HG03342 (cell line): ENCODE measurements around the gene MRTFA.
A peak's percentile ranks its signal among the peaks of the same experiment; 100 is the strongest.
"Not testable (repeated sequence)": the region's sequence is repeated elsewhere in the genome, so short reads cannot be mapped to it uniquely, and the experiment has no call there.

Experiments used
- ATAC-seq: cut with Tn5 transposase; IDR thresholded peaks from one replicate; pipeline ENCODE4 v1.9.1; 2021; ENCODE audit warnings: mild to moderate bottlenecking, moderate library complexity; ENCODE audit not compliant: unreplicated experiment

The MRTFA gene

DNA sequence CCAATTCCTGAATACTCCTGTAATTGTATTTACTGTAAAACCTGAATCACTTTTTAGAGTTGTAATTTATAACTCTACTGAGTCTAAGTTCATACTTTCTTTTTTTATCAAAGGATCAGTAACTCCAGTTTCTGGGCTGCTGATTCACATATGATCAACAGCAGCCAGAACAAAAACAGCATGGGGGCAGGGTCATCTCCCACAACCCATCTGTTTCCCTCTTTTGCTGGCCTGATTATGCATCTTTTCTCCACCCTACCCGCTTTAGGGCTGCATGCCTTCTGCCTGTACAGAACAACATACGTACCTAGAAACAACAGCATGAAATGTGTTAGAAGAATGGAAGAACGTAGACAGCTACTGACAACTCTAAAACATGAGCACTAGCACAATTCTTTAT is 76.0 kb downstream of the MRTFA start:
- no peak for ATAC-seq

DNA sequence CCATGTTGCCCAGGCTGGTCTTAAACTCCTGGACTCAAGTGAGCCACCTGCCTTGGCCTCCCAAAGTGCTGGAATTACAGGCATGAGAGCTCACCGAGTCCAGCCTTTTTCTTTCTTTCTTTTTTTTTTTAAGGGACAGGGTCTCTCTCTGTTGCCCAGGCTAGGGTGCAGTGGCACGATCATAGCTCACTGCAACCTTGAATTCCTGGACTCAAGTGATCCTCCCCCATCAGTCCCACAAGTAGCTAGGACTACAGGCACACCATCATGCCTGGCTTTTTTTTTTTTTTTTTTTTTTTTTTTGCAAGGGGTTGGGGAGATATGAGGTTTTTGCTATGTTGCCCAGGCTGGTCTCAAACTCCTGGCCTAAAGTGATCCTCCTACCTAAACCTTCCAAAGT is 78.5 kb downstream of the MRTFA start:
- ATAC-seq = no peak

DNA sequence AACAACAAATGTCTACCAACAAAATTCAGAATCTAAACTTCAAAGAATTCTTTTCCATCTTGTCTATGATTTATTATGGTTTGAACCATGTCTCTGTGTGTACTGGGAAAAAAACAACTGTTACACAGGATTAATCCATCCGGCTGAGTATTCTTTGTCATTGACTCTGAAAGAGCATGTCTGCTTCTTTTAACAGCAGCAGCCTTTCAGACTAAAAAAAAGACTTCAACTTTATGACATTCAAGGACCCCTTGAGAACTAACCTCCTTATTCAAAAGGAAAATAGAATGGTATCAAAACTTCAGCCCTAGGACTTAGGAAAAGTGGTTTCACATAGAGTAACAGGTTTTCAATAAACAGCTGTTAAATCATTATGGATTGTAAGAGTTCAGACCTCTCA is 79.9 kb downstream of the MRTFA start:
- ATAC-seq = no peak

DNA sequence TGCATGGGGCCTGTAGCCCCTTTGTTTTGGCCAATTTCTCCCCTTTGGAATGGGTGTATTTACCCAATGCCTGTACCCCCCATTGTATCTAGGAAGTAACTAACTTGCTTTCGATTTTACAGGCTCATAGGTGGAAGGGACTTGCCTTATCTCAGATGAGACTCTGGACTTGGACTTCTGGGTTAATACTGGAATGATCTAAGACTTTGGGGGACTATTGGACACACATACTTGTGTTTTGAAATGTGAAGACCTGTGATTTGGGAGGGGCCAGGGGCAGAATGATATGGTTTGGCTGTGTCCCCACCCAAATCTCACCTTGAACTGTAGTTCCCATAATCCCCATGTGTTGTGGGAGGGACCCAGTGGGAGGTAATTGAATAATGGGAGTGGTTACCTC is 82.5 kb downstream of the MRTFA start:
- not testable (repeated sequence) for ATAC-seq

DNA sequence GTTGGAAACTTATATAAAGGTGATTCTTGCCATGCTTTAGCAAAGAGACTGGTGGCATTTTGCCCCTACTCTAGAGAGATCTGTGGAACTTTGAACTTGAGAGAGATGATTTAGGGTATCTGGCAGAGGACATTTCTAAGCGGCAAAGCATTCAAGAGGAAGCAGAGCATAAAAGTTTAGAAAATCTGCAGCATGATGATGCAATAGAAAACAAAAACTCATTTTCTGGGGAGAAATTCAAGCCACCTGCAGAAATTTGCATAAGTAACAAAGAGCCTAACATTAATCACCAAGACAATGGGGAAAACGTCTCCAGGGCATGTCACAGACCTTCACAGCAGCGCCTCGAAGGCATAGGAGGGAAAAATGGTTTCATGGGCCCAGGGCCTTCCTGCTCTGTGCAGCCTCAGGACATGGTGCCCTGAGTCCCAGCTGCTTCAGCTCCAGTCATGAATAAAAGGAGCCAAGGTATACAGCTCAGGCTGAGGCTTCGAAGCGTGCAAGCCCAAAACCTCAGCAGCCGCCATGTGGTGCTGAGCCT is 83.4 kb downstream of the MRTFA start:
- ATAC-seq = no peak

DNA sequence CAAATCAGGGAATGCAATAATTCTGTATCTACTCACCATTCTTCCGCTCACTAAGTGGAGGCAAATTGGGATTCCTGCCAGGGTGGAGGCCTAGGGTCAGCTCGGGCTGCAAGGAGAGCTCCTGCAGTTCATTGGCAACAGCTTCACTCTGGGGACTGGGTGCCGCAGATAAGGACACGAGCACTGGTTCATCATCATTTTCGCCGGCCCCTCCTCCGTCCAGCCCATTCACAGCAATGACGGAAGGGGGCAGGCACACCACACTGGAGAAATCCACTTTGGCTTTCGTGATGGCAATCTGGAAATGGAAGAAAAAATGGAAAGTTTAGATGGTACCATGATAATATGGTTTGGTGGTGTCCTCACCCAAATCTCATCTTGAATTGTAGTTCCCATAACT is 84.4 kb downstream of the MRTFA start:
- ATAC-seq = no peak

DNA sequence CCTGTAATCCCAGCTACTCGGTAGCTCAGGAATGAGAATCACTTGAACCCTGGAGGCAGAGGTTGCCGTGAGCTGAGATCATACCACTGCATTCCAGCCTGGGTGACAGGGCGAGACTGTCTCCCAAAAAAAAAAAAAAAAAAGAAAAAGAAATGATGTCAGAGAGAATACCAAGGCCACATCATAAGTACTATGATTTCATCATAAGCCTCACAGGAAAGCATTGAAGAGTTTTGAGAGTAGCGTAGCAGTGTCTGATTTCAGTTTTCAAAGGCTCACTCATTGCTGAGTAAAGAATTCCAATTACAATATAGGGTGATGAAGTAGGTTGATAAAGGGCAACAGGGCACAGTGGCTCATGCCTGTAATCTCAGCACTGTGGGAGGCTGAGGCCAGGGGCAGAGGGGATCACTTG is 88.8 kb downstream of the MRTFA start:
- ATAC-seq = no peak

DNA sequence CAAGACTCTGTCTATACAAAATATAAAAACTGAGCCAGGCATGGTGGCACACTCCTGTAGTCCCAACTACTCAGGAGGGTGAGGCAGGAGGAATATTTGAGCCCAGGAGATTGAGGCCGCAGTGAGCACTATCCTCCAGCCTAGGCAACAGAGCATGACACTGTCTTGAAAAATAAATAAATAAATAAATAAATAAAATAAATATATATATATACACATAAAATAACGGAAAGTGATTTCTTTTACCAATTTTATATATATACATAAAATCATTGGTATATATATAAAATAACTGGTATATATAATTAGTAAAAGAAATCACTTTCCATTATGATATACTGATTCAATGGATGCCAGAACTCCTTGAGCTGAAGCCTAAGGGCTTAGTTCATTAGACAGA is 91.8 kb downstream of the MRTFA start:
- ATAC-seq = no peak

DNA sequence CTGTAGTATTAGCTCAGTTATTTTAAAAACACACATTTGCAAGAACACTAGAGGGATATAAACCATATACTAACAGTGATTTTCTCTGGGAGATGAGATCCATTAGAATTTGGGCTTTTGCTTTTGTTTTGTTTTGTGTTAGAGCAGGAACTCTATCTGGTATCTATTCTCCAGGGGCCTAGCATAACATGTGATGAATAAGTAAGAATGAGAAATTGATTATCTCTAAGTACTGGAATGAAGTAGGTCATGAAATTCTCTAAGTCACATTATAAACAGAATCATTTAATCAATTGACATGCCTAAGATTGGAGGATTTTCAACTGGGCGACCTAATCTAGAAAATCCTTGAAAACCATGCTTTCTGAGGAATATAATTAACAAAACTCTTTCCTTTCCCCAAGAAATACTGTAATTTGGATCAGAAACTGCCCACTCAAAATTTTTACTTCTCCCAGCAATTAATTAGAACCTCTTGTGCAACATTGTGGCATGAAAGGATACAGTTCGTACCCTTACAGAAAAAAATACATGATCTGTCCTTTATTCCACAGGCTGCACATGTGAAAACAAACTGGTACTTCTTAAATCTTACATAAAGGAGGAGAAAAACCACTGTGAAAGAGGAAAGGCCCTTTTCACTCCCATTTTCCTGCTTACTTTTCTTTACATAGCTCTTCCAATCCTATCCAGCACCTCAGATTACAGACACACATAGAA is 93.5 kb downstream of the MRTFA start:
- ATAC-seq = no peak

DNA sequence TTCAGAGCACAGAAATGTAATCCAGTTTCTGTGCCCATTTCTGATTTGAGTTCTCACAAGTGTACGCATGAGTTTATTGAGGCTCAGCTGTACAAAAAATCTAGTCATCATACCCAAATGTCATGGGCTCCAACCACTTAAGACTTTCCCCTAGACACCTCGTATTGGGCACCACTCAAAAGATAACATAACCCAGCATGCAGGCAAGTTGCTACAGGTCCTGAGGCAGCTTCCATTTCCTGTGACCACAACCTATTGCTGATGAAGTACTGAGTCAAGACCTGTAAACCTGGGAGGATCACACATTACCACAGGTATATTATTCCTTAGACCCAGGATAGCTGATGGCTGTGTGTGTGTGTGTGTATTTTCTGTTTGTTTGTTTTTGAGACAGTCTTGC is 95.2 kb downstream of the MRTFA start:
- ATAC-seq = no peak

DNA sequence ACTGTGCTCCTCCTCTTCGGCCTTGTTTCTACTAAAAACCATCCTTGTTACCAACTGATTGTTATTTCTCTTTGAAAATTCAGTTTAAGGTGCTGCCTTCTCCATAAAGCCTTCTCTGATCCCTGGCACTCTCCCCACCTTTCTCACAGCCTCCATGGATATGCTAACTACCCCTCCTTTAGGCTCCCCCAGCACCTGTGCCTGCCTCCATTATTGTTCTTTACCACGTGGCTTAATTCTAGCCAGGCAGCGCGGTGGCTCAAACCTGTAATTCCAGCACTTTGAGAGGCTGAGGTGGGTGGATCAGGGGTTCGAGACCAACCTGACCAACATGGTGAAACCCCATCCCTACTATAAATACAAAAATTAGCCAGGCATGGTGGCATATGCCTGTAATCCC is 96.3 kb downstream of the MRTFA start:
- no peak for ATAC-seq

DNA sequence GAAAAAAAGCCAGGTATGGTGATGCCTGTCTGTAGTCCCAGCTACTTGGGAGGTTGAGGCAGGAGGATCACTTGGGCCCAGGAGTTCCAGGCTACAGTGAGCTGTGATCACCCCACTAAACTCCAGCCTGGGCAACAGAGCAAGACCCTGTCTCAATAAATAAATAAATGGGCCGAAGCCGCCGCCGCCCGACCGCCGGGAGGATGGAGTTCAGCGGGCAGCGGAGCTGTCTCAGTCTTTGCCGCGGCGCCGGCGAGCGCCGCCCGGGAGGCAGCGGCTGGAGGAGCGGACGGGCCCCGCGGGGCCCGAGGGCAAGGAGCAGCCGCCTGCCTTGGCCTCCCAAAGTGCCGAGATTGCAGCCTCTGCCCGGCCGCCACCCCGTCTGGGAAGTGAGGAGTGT is 100.4 kb downstream of the MRTFA start:
- not testable (repeated sequence) for ATAC-seq

DNA sequence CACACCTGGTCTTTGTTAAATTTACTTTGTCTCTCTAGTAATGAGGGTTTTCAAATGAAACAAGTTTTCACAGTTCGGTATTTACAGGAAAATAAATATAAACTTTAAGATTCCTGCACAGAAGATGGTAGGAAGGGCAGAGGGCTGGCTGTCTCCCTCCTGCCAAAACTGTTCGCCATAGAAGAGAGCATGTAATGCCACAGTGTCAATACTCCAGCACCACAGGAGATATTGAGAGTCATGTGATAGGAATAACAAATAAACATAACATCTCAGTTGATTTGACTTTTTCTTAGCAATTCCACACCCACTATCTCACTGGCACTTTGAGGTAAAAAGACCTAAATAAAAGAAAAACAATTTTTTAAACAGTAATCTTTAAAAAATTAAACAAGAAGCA is 100.9 kb downstream of the MRTFA start:
- no peak for ATAC-seq

DNA sequence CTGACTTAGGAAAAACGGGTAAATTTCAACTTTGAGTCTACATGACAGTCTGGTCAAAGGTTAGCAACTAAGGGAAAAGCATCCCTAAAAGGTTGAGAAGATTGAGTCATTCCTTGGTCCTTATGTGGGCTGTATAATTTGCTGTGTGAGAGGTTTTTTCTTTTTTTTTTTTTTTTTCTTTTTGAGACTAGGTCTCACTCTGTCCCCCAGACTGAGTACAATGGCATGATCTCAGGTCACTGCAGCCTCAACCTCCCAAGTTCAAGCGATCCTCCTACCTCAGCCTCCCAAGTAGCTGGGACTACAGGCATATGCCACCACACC is 101.4 kb downstream of the MRTFA start:
- no peak for ATAC-seq

DNA sequence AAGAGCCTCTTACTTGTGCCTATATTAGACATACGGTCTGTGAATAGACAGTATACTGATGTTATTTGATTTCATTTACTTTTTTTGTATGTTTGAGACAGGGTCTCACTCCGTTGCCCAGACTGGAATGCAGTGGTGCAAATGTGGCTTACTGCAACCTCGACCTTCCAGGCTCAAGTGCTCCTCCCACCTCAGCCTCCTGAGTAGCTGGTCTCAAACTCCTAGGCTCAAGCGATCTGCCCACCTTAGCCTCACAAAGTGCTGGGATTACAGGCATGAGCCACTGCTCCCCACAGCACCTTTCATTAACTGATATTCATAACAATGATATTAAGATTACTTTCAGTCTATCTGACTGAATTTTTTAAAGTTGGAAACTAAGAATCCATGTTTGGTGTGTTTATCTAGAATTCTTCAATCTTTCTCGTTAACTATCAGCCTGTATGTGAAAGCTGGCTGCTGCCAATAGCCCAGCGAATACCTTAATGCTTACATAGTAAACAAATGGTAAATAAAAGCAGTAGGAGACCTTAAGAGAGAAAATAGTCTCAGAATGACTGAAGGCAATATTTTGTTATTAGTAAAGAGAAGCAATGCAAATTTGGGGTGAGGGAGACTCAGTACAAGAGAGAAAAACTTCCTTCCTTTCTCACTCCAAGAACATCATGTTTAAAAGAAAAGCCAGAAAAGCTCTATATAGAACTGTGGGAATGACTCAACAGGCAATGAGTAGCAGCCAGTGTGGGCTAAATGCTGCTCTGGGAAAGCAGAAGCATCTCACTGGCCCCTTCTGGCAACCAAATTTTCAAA is 101.9 kb downstream of the MRTFA start:
- ATAC-seq = no peak

DNA sequence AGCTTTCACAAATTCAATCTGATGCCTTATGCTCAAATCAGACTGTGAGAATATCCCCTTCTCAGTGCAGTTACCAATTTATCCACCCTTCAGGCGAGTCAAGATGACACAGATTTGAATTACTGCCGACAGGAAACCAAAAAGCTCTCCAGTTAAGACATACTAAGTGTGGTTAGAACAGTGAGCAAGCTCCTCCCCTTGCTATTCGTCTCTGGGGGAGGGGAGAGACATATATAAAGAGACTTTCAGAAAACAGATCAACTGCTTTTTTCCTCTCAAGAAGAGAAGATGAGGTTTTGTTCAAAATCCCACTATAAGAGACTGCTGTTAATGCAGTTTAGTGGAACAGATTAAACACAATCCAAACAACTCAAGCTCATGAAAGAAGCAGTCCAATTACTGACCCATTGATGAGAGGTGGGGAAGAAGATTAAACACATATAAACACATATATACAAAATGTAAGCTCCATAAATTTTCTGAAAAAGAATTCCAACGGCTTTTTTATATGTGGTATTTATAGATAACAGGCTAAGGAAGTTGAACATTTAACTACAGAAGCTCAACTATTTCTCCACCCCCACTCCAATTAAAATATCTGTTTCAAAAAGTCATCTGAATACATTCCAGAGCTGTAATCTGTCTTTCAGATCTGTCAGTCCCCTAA is 102.7 kb downstream of the MRTFA start:
- ATAC-seq = peak; percentile 52

DNA sequence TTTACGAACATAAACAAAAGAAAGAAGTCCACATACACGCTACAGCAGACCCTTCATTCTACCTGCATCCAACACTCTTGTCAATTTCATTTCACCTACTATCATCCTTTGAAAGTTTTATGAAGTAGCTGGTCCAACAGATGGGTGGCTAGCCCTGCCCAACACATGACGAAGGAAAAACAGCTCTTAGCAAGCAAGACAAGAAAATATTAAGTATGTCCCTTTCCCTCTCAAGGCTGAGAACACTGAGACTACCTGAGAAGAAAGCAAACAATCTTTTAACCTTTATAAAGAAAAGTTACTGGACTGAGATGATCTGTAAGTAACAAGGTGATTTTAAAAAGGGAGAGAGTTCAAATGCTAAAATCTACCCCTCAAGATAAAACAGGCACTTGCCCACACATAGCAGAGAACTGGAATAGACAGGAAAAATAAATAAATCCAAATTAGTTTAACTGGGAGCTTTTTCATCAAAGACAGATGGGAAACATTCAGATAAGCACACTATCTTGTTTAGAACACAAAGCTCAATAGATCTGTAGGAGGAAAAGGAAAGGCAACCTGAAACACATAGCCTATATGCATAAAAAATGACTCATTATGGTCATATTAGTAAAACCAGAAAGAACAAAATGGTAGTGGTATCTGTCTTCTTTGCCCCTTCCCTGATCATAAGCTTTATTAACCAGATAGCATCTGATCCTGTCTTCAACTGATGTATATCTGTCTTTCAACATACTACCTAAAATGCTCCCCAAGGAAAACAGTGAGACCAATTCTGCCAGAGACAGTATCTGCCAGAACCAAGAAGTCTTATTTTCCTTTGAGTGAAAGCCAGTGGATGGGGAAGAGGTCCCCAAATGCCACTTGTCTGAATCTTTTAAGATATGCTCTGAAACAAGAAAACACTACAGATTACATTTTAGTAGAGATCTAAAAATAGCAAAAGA is 104.3 kb downstream of the MRTFA start:
- no peak for ATAC-seq

DNA sequence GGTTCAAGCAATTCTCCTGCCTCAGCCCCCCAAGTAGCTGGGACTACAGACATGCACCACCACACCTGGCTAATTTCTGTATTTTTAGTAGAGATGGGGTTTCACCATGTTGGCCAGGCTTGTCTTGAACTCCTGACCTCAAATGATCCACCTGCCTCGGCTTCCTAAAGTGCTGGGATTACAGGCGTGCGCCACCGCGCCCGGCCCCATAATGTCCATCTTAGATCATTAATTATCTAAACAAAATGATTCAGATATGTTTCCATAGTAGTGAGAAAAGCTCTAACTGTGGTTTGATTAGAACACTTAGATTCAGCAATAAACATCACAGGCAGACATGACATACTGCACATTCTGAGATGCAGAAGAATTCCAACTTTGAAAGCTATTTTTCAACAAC is 106.1 kb downstream of the MRTFA start:
- ATAC-seq = not testable (repeated sequence)

DNA sequence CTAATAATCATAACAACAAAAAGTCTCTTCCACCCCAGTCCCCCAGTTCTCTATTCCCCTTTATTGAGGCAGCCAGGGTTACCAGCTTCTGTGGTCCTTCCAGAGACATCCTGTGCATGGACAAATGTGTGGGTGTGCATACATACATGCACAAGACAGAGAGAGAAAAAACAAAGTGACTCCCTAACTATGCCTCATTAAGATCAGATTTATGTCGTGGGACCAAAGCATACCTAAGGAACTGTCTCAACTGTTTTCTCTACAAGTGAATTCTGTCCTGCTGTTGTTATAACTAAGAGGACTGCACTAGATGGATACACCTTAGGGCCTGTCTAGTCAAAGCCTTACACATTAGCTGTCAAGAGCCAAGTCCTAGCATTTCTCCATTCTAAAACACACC is 106.7 kb downstream of the MRTFA start:
- no peak for ATAC-seq

DNA sequence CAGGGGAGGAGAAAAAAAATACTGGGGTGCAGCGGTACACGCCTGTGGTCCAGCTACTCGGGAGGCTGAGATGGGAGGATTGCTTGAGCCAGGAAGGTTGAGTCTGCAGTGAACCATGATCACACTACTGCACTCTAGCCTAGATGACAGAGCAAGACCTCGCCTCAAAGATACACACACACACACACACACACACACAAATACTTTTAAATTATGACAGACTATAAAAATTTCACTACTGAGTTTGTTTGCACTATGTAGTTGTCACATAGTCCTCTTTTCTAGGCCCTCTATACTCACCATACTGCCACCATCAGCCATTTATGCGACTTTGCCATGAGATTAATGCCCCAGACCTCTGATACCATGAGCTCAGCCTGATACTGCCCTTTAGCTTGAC is 109.6 kb downstream of the MRTFA start:
- ATAC-seq = no peak
